NB4 (cell line): ENCODE results near the gene TRIM22.

Experiments used
- MYC ChIP-seq: IDR thresholded peaks from 2 replicates; pipeline ENCODE4 v1.6.1; 2011; ENCODE audit warnings: low read depth, low read length
- POLR2A ChIP-seq: IDR thresholded peaks from 2 replicates; pipeline ENCODE4 v1.6.1; 2011; ENCODE audit warnings: mild to moderate bottlenecking; ENCODE audit not compliant: insufficient read length; ENCODE audit errors: extremely low read depth
- TF ChIP-seq, protein P1 (sequence below): IDR thresholded peaks from one replicate; pipeline ENCODE4 v1.5.1; 2012; ENCODE audit warnings: low read depth, low read length
- TF ChIP-seq, protein P2 (sequence below): IDR thresholded peaks from 2 replicates; pipeline ENCODE4 v1.6.1; 2011; ENCODE audit warnings: low read depth, low read length

DNA sequence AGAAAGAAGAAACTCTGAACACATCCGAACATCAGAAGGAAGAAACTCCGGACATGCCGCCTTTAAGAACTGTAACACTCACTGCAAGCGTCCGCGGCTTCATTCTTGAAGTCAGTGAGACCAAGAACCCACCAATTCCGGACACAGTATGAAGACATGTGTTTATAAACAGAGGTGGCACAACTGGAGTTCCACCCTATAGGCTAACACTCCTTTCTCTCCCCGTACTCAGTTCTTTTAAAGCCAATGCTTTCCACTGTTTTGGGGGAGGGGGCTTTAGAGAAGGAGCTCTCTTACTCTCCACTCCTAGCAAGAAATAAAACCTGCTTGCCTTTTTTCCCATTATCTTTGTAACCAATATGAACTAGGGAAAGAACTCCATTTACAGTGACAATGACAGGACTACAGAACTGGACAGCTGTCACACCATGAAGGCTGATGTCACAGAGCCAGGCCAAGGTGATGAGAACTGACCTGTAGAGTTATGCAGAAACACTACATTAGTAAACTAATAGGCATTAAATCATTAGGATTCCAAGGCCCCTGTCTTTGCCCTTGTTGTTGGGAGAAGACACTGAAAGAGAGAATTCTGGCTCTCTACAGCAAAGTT, 5.4 kb upstream of the TRIM22 start:
- TF ChIP-seq, protein P1, sequence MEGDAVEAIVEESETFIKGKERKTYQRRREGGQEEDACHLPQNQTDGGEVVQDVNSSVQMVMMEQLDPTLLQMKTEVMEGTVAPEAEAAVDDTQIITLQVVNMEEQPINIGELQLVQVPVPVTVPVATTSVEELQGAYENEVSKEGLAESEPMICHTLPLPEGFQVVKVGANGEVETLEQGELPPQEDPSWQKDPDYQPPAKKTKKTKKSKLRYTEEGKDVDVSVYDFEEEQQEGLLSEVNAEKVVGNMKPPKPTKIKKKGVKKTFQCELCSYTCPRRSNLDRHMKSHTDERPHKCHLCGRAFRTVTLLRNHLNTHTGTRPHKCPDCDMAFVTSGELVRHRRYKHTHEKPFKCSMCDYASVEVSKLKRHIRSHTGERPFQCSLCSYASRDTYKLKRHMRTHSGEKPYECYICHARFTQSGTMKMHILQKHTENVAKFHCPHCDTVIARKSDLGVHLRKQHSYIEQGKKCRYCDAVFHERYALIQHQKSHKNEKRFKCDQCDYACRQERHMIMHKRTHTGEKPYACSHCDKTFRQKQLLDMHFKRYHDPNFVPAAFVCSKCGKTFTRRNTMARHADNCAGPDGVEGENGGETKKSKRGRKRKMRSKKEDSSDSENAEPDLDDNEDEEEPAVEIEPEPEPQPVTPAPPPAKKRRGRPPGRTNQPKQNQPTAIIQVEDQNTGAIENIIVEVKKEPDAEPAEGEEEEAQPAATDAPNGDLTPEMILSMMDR = no peak
- TF ChIP-seq POLR2A = no peak
- TF ChIP-seq, protein P2, sequence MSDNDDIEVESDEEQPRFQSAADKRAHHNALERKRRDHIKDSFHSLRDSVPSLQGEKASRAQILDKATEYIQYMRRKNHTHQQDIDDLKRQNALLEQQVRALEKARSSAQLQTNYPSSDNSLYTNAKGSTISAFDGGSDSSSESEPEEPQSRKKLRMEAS = no peak
- TF ChIP-seq MYC = no peak
